ENCODE data around the gene TGM3.

GRCh38 chr20:2320813-2321658 is 25.2 kb downstream of the TGM3 start:
- TF ChIP-seq CTCF (IDR thresholded peaks at IDR 0.05) (no peak), ZFX (IDR thresholded peaks at IDR 0.05; ENCODE audit: borderline replicate concordance) (no peak)
